Prostate gland (tissue), 2 donors: Measurements from ENCODE around the gene GLRX3.

Experiments
- CTCF ChIP-seq, 4 experiments: fragments of 200-600 bp in 2 of 4; fragments of 450-650 bp in 2 of 4; sonication (generic) in 2 of 4; IDR thresholded peaks; 1 replicate in 3 of 4; 2 replicates in 1 of 4; pipeline ENCODE4 v1.5.1; 2016 to 2019; ENCODE audit warnings: antibody characterized with exemption in 4 of 4, mild to moderate bottlenecking in 2 of 4, moderate library complexity in 2 of 4
- POLR2A ChIP-seq: fragments of 450-650 bp; IDR thresholded peaks from one replicate; pipeline ENCODE4 v1.6.1; 2016; ENCODE audit warnings: antibody characterized with exemption, mild to moderate bottlenecking

GRCh38 chr10:130215931-130216231 lies 79.7 kb downstream of the GLRX3 start:
- TF ChIP-seq CTCF (IDR thresholded peaks at IDR 0.05) (no peak), POLR2A (no peak)
